Neuronal stem cell (in vitro differentiated cells): ENCODE results near the gene ARHGEF16.
A peak's percentile ranks its signal among the peaks of the same experiment; 100 is the strongest.

Source experiments
- DNase-seq: peaks from one replicate; pipeline ENCODE4 v3.0.0-alpha.2; 2013; ENCODE audit warnings: low spot score
- H2AFZ ChIP-seq: one replicate; pipeline ENCODE4 v1.6.1; 2013; ENCODE audit warnings: mild to moderate bottlenecking, low read length, inconsistent platforms
- H2AK5ac ChIP-seq: 2 replicates; pipeline ENCODE4 v1.6.1; 2013; ENCODE audit warnings: low read depth, mild to moderate bottlenecking, inconsistent platforms, low read length, moderate library complexity, mixed read lengths
- H2BK120ac ChIP-seq: 2 replicates; pipeline ENCODE4 v1.6.1; 2013; ENCODE audit warnings: low read depth, mild to moderate bottlenecking, inconsistent platforms, low read length, moderate library complexity, mixed read lengths
- H2BK12ac ChIP-seq: one replicate; pipeline ENCODE4 v1.6.1; 2013; ENCODE audit warnings: low read length, inconsistent platforms
- H2BK15ac ChIP-seq: 2 replicates; pipeline ENCODE4 v1.6.1; 2013; ENCODE audit warnings: mild to moderate bottlenecking, low read length, inconsistent platforms, mixed read lengths
- H2BK5ac ChIP-seq: one replicate; pipeline ENCODE4 v1.6.1; 2013; ENCODE audit warnings: inconsistent platforms, mild to moderate bottlenecking, low read length, moderate library complexity
- H3K14ac ChIP-seq: one replicate; pipeline ENCODE4 v1.6.1; 2013; ENCODE audit warnings: low read length, inconsistent platforms
- H3K18ac ChIP-seq: 2 replicates; pipeline ENCODE4 v1.6.1; 2013; ENCODE audit warnings: low read length, inconsistent platforms
- H3K23ac ChIP-seq: 2 replicates; pipeline ENCODE4 v1.6.1; 2013; ENCODE audit warnings: low read depth, mild to moderate bottlenecking, mixed read lengths, low read length, inconsistent platforms; ENCODE audit not compliant: poor library complexity
- H3K27ac ChIP-seq: replicated peaks from 3 replicates; pipeline ENCODE4 v1.5.1; 2013; ENCODE audit warnings: low read length, inconsistent platforms
- H3K27me3 ChIP-seq, 3 experiments: 2 replicates each; pipeline ENCODE4 v1.6.1; 2013; ENCODE audit warnings: low read length in 3 of 3, mild to moderate bottlenecking in 2 of 3, inconsistent platforms in 1 of 3, low read depth in 1 of 3, mixed read lengths in 1 of 3, moderate library complexity in 1 of 3; ENCODE audit not compliant: control insufficient read depth in 3 of 3, insufficient read depth in 3 of 3
- H3K36me3 ChIP-seq, 2 donors: replicated peaks in 1 of 2; 2 replicates each; pipeline ENCODE4 v1.6.1; 2013; ENCODE audit warnings: low read length in 2 of 2; ENCODE audit not compliant: control insufficient read depth in 2 of 2, insufficient read depth in 2 of 2
- H3K4ac ChIP-seq: 2 replicates; pipeline ENCODE4 v1.6.1; 2013; ENCODE audit warnings: inconsistent platforms, mild to moderate bottlenecking, low read length, moderate library complexity
- H3K4me1 ChIP-seq, 2 donors: 1 replicate in 1 of 2; 2 replicates in 1 of 2; pipeline ENCODE4 v1.6.1; 2013; ENCODE audit warnings: low read length in 2 of 2, low read depth in 1 of 2; ENCODE audit not compliant: control insufficient read depth in 2 of 2, insufficient read depth in 1 of 2
- H3K4me2 ChIP-seq: one replicate; pipeline ENCODE4 v1.6.1; 2013; ENCODE audit warnings: mild to moderate bottlenecking, low read length, inconsistent platforms; ENCODE audit not compliant: insufficient read depth, poor library complexity, severe bottlenecking
- H3K4me3 ChIP-seq, 2 donors: 2 replicates each; pipeline ENCODE4 v1.5.1; 2013; ENCODE audit warnings: low read length in 2 of 2, mild to moderate bottlenecking in 2 of 2, inconsistent platforms in 1 of 2, moderate library complexity in 1 of 2
- H3K79me1 ChIP-seq: one replicate; pipeline ENCODE4 v1.6.1; 2013; ENCODE audit warnings: low read depth, mild to moderate bottlenecking, inconsistent platforms, low read length, moderate library complexity
- H3K9ac ChIP-seq: one replicate; pipeline ENCODE4 v1.6.1; 2013; ENCODE audit warnings: mild to moderate bottlenecking, low read depth, low read length, inconsistent platforms; ENCODE audit not compliant: poor library complexity
- H3K9me3 ChIP-seq, 2 donors: replicated peaks in 1 of 2; 2 replicates each; pipeline versions ENCODE3 to v1.6.1; 2013; ENCODE audit warnings: low read length in 2 of 2, mild to moderate bottlenecking in 2 of 2, inconsistent platforms in 1 of 2, low read depth in 1 of 2, mixed read lengths in 1 of 2, moderate library complexity in 1 of 2; ENCODE audit not compliant: control insufficient read depth in 2 of 2, insufficient read depth in 1 of 2
- H4K8ac ChIP-seq: one replicate; pipeline ENCODE4 v1.6.1; 2013; ENCODE audit warnings: low read depth, mild to moderate bottlenecking, inconsistent platforms, low read length, moderate library complexity
- H4K91ac ChIP-seq: one replicate; pipeline ENCODE4 v1.6.1; 2013; ENCODE audit warnings: low read length, low read depth, mild to moderate bottlenecking, inconsistent platforms; ENCODE audit not compliant: poor library complexity
- WGBS, 2 donors: extraction: QIAGEN DNeasy Blood & Tissue Kit; methylation state at CpG; one replicate each; pipeline ENCODE4 v1.1.7; 2013; ENCODE audit warnings: missing lambda C conversion rate in 2 of 2, mixed read lengths in 1 of 2; ENCODE audit not compliant: insufficient read length in 2 of 2, insufficient replicate concordance in 1 of 2; ENCODE audit errors: extremely low coverage in 2 of 2; 5-methylcytosine and 5-hydroxymethylcytosine counted together

ARHGEF16 gene

GRCh38 chr1:3525551-3526482 is 71.4 kb downstream of the ARHGEF16 start:
- Histone ChIP-seq H3K9ac (no peak overlapping the region), H3K27ac (no peak overlapping the region), H2AK5ac (peak overlapping the region; percentile 63), H3K9me3 (no peaks in the 10 kb centered on the region), H3K79me1 (peaks cover 10% of the 10 kb centered on the region), H3K27me3 (peaks cover 0 to 20% (median 9%) of the 10 kb centered on the region in 3 experiments), H3K4me1 (peaks cover 8 to 9% of the 10 kb centered on the region in 2 donors), H2AFZ (no peak overlapping the region), H3K36me3 (no peaks in the 10 kb centered on the region), H3K4me3 (no peak overlapping the region), H4K8ac (no peak overlapping the region), H3K4ac (no peak overlapping the region), H3K14ac (peak overlapping the region; percentile 56), H2BK120ac (no peak overlapping the region), H3K18ac (peak overlapping the region; percentile 6), H3K4me2 (no peak overlapping the region), H2BK15ac (no peak overlapping the region), H3K23ac (peak overlapping the region; percentile 93), H4K91ac (no peak overlapping the region), H2BK5ac (no peak overlapping the region), H2BK12ac (no peak overlapping the region)
- no peak for DNase-seq
- WGBS, 2 donors = no CpG with 5 or more reads among the region's 24 CpGs

DNA sequence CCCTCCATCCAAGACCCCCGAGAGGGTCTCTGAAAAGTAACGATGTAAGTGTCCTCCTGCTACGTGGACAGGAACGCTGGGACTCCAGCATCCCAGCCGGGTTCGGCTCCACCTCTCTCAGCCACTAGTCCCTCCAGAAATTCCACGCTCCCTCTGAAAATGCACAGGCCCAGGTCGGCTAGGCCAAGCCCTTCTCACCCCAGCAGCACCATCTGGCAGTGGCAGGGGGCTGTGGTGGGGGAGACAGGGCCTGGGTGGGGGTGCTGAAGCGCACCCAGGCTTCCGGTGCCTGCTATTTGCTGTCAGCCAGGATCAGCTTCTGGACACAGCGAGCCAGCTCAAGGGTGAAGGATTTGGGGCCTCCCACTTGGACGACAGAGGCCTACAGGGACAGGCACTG is 73.3 kb downstream of the ARHGEF16 start:
- WGBS, 2 donors = no CpG with 5 or more reads among the region's 12 CpGs
- no peak overlapping the region for H3K9ac ChIP-seq
- peaks cover 0 to 1% of the 10 kb centered on the region in 2 donors for H3K9me3 ChIP-seq

GRCh38 chr1:3529099-3529729 is 74.7 kb downstream of the ARHGEF16 start:
- no peak overlapping the region for H4K8ac ChIP-seq
- H3K14ac ChIP-seq = peak overlapping the region; percentile 82
- peaks cover 18 to 20% of the 10 kb centered on the region in 2 donors for H3K4me1 ChIP-seq
- peaks cover 0 to 24% (median 9%) of the 10 kb centered on the region in 3 experiments for H3K27me3 ChIP-seq
- peak overlapping the region; percentile 94 for H3K23ac ChIP-seq
- no peaks in the 10 kb centered on the region for H3K36me3 ChIP-seq
- H2AFZ ChIP-seq = no peak overlapping the region
- H2BK12ac ChIP-seq = no peak overlapping the region
- H3K79me1 ChIP-seq = peaks cover 6% of the 10 kb centered on the region
- peaks cover 0 to 1% of the 10 kb centered on the region in 2 donors for H3K9me3 ChIP-seq
- H2BK15ac ChIP-seq = no peak overlapping the region
- peak overlapping the region; percentile 12 for H3K9ac ChIP-seq
- H2BK120ac ChIP-seq = no peak overlapping the region
- H3K4ac ChIP-seq = no peak overlapping the region
- H3K4me2 ChIP-seq = no peak overlapping the region
- no peak overlapping the region for H3K4me3 ChIP-seq
- no CpG with 5 or more reads among the region's 17 CpGs for WGBS, 2 donors
- H2AK5ac ChIP-seq = peak overlapping the region; percentile 74
- no peak for DNase-seq
- no peak overlapping the region for H3K27ac ChIP-seq
- H4K91ac ChIP-seq = no peak overlapping the region
- H3K18ac ChIP-seq = peak overlapping the region; percentile 38
- H2BK5ac ChIP-seq = no peak overlapping the region

More for the DNA sequence above, 73.3 kb downstream of the ARHGEF16 start:
- no peak overlapping the region for H2AK5ac ChIP-seq
- H3K4me1 ChIP-seq = peaks cover 18 to 20% of the 10 kb centered on the region in 2 donors
- H2BK5ac ChIP-seq = no peak overlapping the region
- peak overlapping the region; percentile 55 for H3K23ac ChIP-seq
- H2BK12ac ChIP-seq = no peak overlapping the region
- no peak for DNase-seq
- H4K91ac ChIP-seq = no peak overlapping the region
- no peak overlapping the region for H2BK15ac ChIP-seq
- no peak overlapping the region for H3K18ac ChIP-seq
- no peak overlapping the region for H4K8ac ChIP-seq
- H3K27ac ChIP-seq = no peak overlapping the region
- H3K14ac ChIP-seq = no peak overlapping the region
- H2AFZ ChIP-seq = no peak overlapping the region
- no peak overlapping the region for H3K4me3 ChIP-seq
- H3K27me3 ChIP-seq = peaks cover 0 to 24% (median 9%) of the 10 kb centered on the region in 3 experiments
- H3K36me3 ChIP-seq = no peaks in the 10 kb centered on the region
- no peak overlapping the region for H3K4ac ChIP-seq
- no peak overlapping the region for H3K4me2 ChIP-seq
- no peak overlapping the region for H2BK120ac ChIP-seq
- H3K79me1 ChIP-seq = peaks cover 10% of the 10 kb centered on the region
